MCF 10A (cell line): ENCODE results near the gene CCDC6. TPM values are rescaled to one million over a fixed set of nuclear protein-coding genes. Genes with fewer than 3 reads are reported as not detected.

Experiments used
- BruUV-seq: library from RNA; stranded (reverse); fragments of 400-500 nt; replicated peaks from 2 replicates; lab custom pipeline; 2021; lab: Mats Ljungman, UMichigan
- CTCF ChIA-PET: fragments of 300-600 bp; sonication (Branson Sonifier 250); formaldehyde crosslinking; extraction: SDS; loops from one replicate; lab custom pipeline; 2021; ENCODE audit warnings: antibody characterized with exemption, inconsistent platforms; lab: Yijun Ruan, JAX
- POLR2A ChIA-PET: fragments of 300-600, 350-650 bp; sonication (Branson Sonifier 250); formaldehyde crosslinking; extraction: SDS; loops from one replicate; lab custom pipeline; 2020; ENCODE audit warnings: antibody characterized with exemption, inconsistent platforms; lab: Yijun Ruan, JAX
- DNase-seq: peaks from one replicate; pipeline ENCODE4 v3.0.0-alpha.2; 2018; ENCODE audit not compliant: unreplicated experiment
- H3K27ac Mint-ChIP-seq: one replicate; pipeline ENCODE4 v1.8.0; 2022; ENCODE audit warnings: mild to moderate bottlenecking, low read depth, mixed read lengths; ENCODE audit not compliant: unreplicated experiment
- H3K27me3 Mint-ChIP-seq: one replicate; pipeline ENCODE4 v1.8.0; 2022; ENCODE audit warnings: mixed read lengths; ENCODE audit not compliant: insufficient read depth, unreplicated experiment
- H3K36me3 Mint-ChIP-seq: one replicate; pipeline ENCODE4 v1.8.0; 2022; ENCODE audit warnings: mild to moderate bottlenecking, moderate library complexity, mixed read lengths; ENCODE audit not compliant: insufficient read depth, unreplicated experiment
- H3K4me1 Mint-ChIP-seq: one replicate; pipeline ENCODE4 v1.8.0; 2022; ENCODE audit warnings: mixed read lengths; ENCODE audit not compliant: insufficient read depth, unreplicated experiment
- H3K4me3 Mint-ChIP-seq: one replicate; pipeline ENCODE4 v1.8.0; 2022; ENCODE audit warnings: mild to moderate bottlenecking, moderate library complexity, mixed read lengths; ENCODE audit not compliant: unreplicated experiment
- H3K9me3 Mint-ChIP-seq: one replicate; pipeline ENCODE4 v1.8.0; 2022; ENCODE audit warnings: mixed read lengths; ENCODE audit not compliant: unreplicated experiment
- CTCF ChIP-seq: fragments of 200-600 bp; IDR thresholded peaks from one replicate; pipeline ENCODE4 v1.8.0; 2022; ENCODE audit warnings: antibody characterized with exemption, mild to moderate bottlenecking; ENCODE audit not compliant: unreplicated experiment
- intact Hi-C: fragments of 100-400 bp; cut with micrococcal nuclease; formaldehyde crosslinking; loops from 2 replicates; pipeline ENCODE4 v1.14.1; 2022
- total RNA-seq: library from RNA; stranded (reverse); gene quantifications from 2 replicates; pipeline ENCODE4 v1.2.3, GENCODE V29; 2022

Gene CCDC6
- total RNA-seq, 1 experiment from 2014 or later = 66.4 TPM

- intact Hi-C loops = no loop called here
- no TSS peak for BruUV-seq
- CTCF ChIA-PET = interaction anchor here (1.8 to 6.6 kb wide), 2 partner anchors 15 to 38 kb away, joined by 7 to 48 read pairs; partner anchors contain the start of gene CCDC6
- no peak overlapping the region for H3K27ac Mint-ChIP-seq
- no peaks in the 10 kb centered on the region for H3K9me3 Mint-ChIP-seq
- H3K27me3 Mint-ChIP-seq = no peaks in the 10 kb centered on the region
- H3K36me3 Mint-ChIP-seq = peaks cover 6% of the 10 kb centered on the region
- peaks cover 58% of the 10 kb centered on the region for H3K4me1 Mint-ChIP-seq
- TF ChIP-seq CTCF = no peak
- no peak for DNase-seq
- no peak overlapping the region for H3K4me3 Mint-ChIP-seq
- POLR2A ChIA-PET = interaction anchor here (0.6 kb wide), 1 partner anchor 37 kb away, joined by 3 read pairs; the partner anchor contains the start of gene CCDC6
Measured at GRCh38 chr10:59868696-59869593, 37.4 kb downstream of the CCDC6 start.

GRCh38 chr10:59867590-59867989 is 38.8 kb downstream of the CCDC6 start:
- Mint-ChIP-seq H3K27me3 (no peaks in the 10 kb centered on the region), H3K4me1 (peaks cover 46% of the 10 kb centered on the region), H3K27ac (no peak overlapping the region), H3K4me3 (no peak overlapping the region), H3K36me3 (peaks cover 6% of the 10 kb centered on the region), H3K9me3 (no peaks in the 10 kb centered on the region)
- no peak for TF ChIP-seq CTCF
- no TSS peak for BruUV-seq
- intact Hi-C loops = no loop called here
- ChIA-PET POLR2A (interaction anchor here (0.9 kb wide), 1 partner anchor 26 kb away, joined by 3 read pairs; no protein-coding TSS in a partner anchor), CTCF (interaction anchor here (1.0 to 6.6 kb wide), 4 partner anchors 14 to 181 kb away, joined by 3 to 48 read pairs (median 7); partner anchors contain the start of gene CCDC6)
- DNase-seq = no peak

GRCh38 chr10:59865101-59865500 is 41.3 kb downstream of the CCDC6 start:
- CTCF ChIA-PET = interaction anchor here (0.7 to 6.6 kb wide), 39 partner anchors 8 to 239 kb away, joined by 3 to 127 read pairs (median 5); partner anchors contain the start of gene CCDC6
- intact Hi-C loops = loop anchor here (1.0 kb wide), 3 partner anchors 42 to 183 kb away; no protein-coding TSS in a partner anchor
- POLR2A ChIA-PET = interaction anchor here (0.7 to 6.1 kb wide), 6 partner anchors 17 to 241 kb away, joined by 3 to 130 read pairs (median 3); partner anchors contain the start of gene CCDC6
- Mint-ChIP-seq H3K27ac (no peak overlapping the region), H3K4me1 (peaks cover 42% of the 10 kb centered on the region), H3K4me3 (no peak overlapping the region), H3K27me3 (no peaks in the 10 kb centered on the region), H3K9me3 (no peaks in the 10 kb centered on the region), H3K36me3 (peaks cover 5% of the 10 kb centered on the region)
- DNase-seq = peak; percentile 75
- peak; percentile 40 for TF ChIP-seq CTCF
- BruUV-seq = no TSS peak
